ENCODE measurements around the gene COG5. TPM values are rescaled to one million over a fixed set of nuclear protein-coding genes. Genes with fewer than 3 reads are reported as not detected.

COG5 gene
- total and polyA plus RNA-seq, 2 of the 8 experiments (the other 6 are each of a cell fraction or from before 2014, with no cell fraction given) = 10.5 to 28.1 TPM

- TF ChIP-seq POLR2A (IDR thresholded peaks at IDR 0.05; ENCODE audit: control extremely low read depth in 1 of 2, low read depth in 2 of 2, low read length in 2 of 2) (no peak), EGR1 (IDR thresholded peaks at IDR 0.05; ENCODE audit: borderline replicate concordance, low read depth, low read length) (no peak)
These were observed 60.9 kb downstream of the COG5 start (continued) for GRCh38 chr7:107502797-107503196.
